Choroid plexus epithelial cell (primary cell): ENCODE data around the gene DHRS1.

ENCODE experiments used
- DNase-seq: peaks from one replicate; pipeline ENCODE4 v3.0.0-alpha.2; 2010; ENCODE audit warnings: low read depth
- H3K4me3 ChIP-seq: 2 replicates; pipeline ENCODE4 v1.5.1; 2011; ENCODE audit warnings: low read depth, mild to moderate bottlenecking, control low read depth, low read length, moderate library complexity
- CTCF ChIP-seq: conservative IDR thresholded peaks from 2 replicates; pipeline ENCODE4 v1.5.1; 2011; ENCODE audit warnings: low read depth, mild to moderate bottlenecking, control low read depth, inconsistent platforms, low read length, moderate library complexity

DHRS1 gene

GRCh38 chr14:24299255-24300191, at the start of gene DHRS1, which contains the start of gene NOP9:
Gene DHRS1, minus strand, starts transcription at chr14:24299780. Its CDS starts 674 bp downstream, at chr14:24299106.
Gene NOP9, plus strand, starts transcription at chr14:24299850. Its CDS starts 105 bp downstream, at chr14:24299955.
- peak; percentile 89 for DNase-seq
- no peak for TF ChIP-seq CTCF

GRCh38 chr14:24348186-24348585, 48.6 kb upstream of the DHRS1 start:
- no peak for DNase-seq
- no peak for TF ChIP-seq CTCF
- no peak overlapping the region for H3K4me3 ChIP-seq

More at GRCh38 chr14:24299255-24300191, at the start of gene DHRS1, which contains the start of gene NOP9:
- H3K4me3 ChIP-seq, result peak within 1 kb of the TSS; percentile 92

GRCh38 chr14:24347134-24347533, 47.6 kb upstream of the DHRS1 start:
- DNase-seq, result no peak
- no peak for TF ChIP-seq CTCF
- H3K4me3 ChIP-seq, result no peak overlapping the region

- H3K4me3 ChIP-seq, result no peak overlapping the region
- DNase-seq, result no peak
- no peak for TF ChIP-seq CTCF
These were observed 44.4 kb upstream of the DHRS1 start for GRCh38 chr14:24343795-24344660.

- DNase-seq, result no peak
- H3K4me3 ChIP-seq, result no peak overlapping the region
These were observed 43.3 kb upstream of the DHRS1 start for GRCh38 chr14:24342889-24343288.

GRCh38 chr14:24340606-24341005, 41.0 kb upstream of the DHRS1 start:
- TF ChIP-seq CTCF, result no peak
- no peak overlapping the region for H3K4me3 ChIP-seq
- DNase-seq, result no peak

More at GRCh38 chr14:24342889-24343288, 43.3 kb upstream of the DHRS1 start:
- no peak for TF ChIP-seq CTCF
